Measurements from ENCODE around the gene ETNK1.

The ETNK1 gene

GRCh38 chr12:22635812-22636211 is 10.8 kb downstream of the ETNK1 start:
- peak; percentile 8 for DNase-seq (ENCODE audit: low spot score)

- no peak for DNase-seq (ENCODE audit: low spot score)
These were observed 15.9 kb downstream of the ETNK1 start for GRCh38 chr12:22640851-22641250.

GRCh38 chr12:22641353-22642053 is 16.5 kb downstream of the ETNK1 start:
- no peak for DNase-seq (ENCODE audit: low spot score)

DNA sequence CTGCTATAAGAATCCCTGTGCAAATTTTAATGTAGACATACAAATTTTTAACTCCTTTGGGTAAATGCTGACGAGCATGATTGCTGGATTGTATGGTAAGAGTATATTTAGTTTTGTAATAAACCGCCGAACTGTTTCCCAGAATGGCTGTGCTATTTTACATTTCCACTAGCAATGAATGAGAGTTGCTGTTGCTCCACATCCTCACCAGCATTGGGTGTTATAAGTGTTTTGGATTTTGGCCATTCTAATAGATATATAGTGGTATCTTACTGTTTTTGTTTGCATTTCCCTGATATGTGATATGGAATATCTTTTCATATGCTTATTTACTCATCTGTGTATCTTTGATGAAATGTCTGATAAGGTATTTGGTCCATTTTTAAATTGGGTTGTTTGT is 23.7 kb downstream of the ETNK1 start:
- no peak for DNase-seq (ENCODE audit: low spot score)

- DNase-seq (ENCODE audit: low spot score), result peak; percentile 9
These were observed 28.1 kb downstream of the ETNK1 start for GRCh38 chr12:22653075-22653474.

DNA sequence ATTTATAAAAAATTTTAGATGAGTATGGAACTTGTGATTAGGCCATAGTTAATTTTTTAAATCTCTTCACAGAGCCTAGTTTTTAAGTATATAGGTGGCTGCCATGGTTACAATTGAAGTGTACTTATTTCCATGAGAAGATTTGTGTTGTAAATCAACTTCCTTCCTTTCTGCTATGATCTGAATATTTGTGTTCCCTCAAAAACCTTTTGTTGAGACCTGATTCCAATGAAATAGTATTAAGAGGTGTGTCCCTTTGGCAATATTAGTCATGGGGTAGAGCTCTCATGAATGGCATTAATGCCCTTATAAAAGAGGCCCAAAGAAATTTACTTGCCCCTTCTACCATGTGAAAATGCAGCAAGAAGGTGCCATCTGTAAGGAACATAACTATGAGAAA is 28.8 kb downstream of the ETNK1 start:
- no peak for DNase-seq (ENCODE audit: low spot score)

DNA sequence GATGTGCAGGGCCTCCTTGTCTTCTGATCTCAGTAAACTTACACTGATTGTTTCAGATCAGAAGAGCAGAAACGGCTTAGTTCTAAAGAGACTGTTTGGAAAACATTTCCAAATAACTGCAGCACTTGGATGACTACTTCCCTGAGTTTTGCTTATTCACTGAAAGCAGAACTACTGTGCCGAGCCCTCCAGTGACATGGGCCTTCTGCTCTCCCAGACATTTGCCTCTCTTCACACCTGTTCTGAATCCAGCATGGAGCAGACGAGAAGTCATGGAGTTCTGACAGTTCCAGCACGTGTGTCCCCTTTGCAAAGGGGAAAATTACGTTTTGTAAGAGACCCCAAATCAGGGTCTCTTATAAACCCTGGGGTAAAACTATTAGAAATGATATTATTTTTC is 31.4 kb downstream of the ETNK1 start:
- no peak for DNase-seq (ENCODE audit: low spot score)

DNA sequence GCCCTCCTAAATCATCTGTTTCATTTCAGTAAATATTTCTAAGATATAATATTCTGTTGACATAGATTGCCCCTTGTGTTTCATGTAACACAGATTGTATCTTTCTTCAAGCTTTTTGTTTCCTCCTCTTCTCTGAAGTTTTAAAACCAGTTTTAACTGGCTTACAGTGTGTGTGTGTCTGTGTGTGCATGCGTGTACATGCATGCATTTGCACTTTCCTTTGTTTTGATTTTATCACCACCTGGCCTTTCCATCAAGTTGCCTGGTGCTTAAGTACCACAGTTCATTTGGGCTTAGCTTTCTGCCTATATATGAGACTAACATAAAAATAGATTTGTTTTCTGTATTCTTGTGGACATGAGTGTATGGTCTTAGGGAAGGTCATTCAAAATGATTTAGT is 31.9 kb downstream of the ETNK1 start:
- no peak for DNase-seq (ENCODE audit: low spot score)

DNA sequence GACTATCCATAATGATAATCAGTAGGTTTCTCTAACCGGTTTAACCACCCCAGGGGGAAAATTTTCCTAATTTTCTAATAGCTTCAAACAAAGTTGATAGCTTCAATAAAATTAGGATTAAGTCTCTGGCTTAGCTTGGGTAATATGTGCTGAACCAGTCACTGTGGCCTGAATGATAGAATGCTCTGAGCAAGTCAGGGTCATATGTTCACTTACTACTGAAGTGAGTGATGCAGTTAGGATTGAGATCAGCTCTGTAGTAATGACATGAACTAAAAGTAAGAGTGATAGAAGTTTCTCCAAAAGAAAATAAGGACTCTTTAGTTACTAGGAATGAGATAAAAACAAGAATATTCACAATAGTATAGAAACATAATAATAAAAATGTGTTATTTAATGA is 32.6 kb downstream of the ETNK1 start:
- DNase-seq (ENCODE audit: low spot score), result no peak

DNA sequence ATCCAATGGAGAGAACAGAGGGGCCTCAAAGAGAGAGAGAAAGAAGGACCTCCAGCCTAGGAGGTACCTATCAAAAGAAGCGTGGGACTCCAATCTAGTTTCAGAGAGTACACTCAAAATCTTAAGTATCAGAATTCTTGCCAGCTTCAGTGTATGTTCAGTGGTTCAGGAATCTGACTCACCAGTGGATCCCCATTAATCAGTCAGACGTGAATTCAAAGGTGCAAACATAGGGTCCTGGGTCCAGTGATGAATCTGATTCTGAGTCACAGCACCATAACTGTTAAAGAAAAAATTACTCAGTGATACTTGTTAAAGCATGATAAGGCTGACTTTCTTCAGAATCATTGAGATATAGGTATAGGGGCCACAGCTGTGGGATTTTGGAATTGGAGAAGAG is 33.2 kb downstream of the ETNK1 start:
- peak; percentile 6 for DNase-seq (ENCODE audit: low spot score)

- DNase-seq (ENCODE audit: low spot score), result no peak
These were observed 37.4 kb downstream of the ETNK1 start for GRCh38 chr12:22662356-22662755.

DNA sequence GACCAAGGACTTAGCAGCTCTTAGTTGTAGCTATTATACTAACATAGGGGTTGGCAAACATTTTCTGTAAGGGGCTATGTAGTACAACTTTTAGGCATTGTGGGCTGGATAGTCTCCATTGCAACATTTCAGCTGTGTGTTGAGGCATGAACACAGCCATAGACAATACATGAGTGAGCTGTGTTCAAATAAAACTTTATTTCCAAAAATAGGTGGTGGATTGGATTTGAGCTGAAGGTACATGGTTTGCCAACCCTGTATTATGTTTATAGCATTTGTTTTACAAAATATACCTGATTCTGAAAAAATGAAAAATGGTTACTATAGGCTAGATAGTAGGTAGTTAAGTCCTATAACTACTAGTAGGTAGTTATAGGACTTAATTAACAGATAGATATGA is 40.5 kb downstream of the ETNK1 start:
- DNase-seq (ENCODE audit: low spot score), result no peak

DNA sequence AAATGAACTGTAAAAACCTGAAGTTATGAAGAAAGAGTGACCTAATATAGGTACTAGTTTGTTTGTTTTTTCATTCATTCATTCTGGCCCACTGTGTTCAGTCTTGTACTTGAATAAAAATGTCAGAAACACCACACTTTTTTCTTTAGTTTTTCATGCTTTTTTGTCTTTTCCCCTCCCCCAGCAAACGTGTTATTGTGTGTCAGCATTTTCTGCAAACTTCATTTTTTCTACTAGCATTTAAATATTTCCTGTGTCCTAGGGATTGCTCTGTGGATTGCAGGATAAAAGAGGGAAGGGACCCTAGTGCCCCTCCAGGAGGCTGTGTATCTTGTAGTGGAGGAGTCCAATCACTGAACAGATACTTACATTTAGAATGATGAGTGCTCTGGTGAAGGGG is 42.2 kb downstream of the ETNK1 start:
- DNase-seq (ENCODE audit: low spot score), result no peak

GRCh38 chr12:22668441-22668840 is 43.5 kb downstream of the ETNK1 start:
- no peak for DNase-seq (ENCODE audit: low spot score)

GRCh38 chr12:22670762-22671161 is 45.8 kb downstream of the ETNK1 start:
- DNase-seq (ENCODE audit: low spot score), result no peak

DNA sequence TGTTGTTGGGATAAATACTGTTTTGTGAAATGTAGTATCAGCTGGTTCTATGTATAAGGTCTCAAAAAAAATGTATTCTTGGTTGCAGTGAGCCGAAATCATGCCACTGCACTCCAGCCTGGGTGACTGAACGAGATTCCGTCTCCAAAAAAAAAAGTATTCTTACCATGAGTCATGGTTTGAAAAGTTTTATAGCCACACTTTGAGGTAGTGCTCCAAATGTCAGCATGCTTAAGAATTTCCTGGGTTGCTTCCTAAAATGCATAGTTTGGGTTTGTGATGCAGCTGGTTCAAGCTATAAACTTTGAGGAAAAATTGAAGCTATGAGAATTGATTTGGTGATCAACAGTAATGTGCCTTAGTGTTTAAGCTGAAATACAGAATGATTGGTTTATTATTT is 48.0 kb downstream of the ETNK1 start:
- peak; percentile 70 for DNase-seq (ENCODE audit: low spot score)

- no peak for DNase-seq (ENCODE audit: low spot score)
These were observed 53.0 kb downstream of the ETNK1 start for GRCh38 chr12:22677781-22678574.

DNA sequence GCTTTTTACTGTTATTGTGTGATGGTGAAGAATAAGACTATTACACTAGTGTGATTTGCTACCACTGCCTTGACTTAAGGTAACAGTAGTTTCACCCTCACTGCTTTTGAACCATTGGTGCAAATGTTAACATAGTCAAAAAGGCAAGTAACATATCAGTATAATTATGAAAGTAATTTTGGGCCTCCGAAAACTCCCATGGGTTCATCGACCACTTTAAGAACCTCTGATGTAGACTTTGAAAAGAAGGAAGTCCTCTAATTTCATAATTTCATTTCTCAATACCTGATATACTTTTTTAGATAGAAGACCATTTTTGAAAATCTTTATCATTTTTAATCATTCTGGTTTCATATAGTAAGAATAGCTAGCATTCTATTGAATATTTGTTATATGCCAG is 57.7 kb downstream of the ETNK1 start:
- DNase-seq (ENCODE audit: low spot score), result no peak

DNA sequence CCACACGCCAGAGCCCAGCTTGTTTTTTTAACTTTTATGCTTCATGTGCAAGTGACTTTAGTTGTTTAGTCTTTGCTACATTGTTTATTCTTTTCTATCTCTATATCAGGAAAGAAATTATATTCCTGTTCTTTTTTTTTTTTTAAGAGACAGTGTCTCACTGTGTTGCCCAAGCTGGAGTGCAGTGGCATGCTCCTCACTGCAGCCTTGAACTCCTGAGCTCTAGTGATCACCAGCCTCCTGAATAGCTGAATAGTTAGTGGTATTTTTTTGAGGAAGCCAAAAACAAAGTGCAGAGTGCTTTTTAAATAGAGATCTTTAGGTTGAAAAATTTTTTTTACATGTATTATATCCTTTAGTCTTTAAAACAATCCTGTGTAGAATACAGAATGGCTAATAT is 58.2 kb downstream of the ETNK1 start:
- DNase-seq (ENCODE audit: low spot score), result no peak

- peak; percentile 14 for DNase-seq (ENCODE audit: low spot score)
These were observed 59.5 kb downstream of the ETNK1 start for GRCh38 chr12:22684140-22685118.

- no peak for DNase-seq (ENCODE audit: low spot score)
These were observed 61.2 kb downstream of the ETNK1 start for GRCh38 chr12:22686193-22686592.

- DNase-seq (ENCODE audit: low spot score), result peak; percentile 32
These were observed 62.5 kb downstream of the ETNK1 start for GRCh38 chr12:22687361-22688076.

All from AG20443 (cell line).